Measurements from ENCODE around the gene MPP2.
"Not testable (repeated sequence)": the region's sequence is repeated elsewhere in the genome, so short reads cannot be mapped to it uniquely, and the experiment has no call there.

Gene MPP2

DNA sequence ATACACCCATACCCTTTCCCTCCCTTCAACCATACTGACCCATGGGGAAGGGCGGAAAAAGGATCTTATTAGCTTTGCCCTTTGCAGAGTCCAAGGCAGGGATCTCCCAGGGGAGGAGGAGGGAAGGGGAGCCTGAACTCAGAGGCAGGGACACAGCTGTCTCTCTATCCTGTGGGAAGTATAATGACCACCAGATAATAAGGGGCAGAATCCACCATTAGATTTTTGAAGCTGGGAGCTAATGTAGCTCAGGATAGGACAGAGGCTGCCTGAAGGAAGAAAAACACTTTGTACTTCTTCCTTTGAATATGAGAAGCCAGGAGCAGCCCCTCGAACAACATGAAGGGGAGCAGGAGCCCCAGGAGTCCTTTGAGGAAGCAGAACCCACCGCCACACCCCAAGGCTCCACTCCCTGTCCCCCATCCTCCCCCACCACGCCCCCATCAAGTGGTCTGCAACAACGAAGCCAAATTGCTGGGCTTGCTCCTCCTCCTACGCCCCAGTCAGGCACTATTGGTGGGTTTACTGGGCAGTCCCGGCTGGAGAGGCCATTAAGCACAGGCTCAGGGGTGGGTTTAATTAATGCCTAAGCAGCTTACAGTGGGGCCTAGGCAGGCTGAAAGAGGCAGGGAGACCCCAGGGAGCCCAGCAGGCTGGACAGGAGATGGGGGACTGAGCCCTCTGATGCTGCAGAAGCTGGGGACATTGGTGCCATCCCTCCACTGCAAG, 5.3 kb downstream of the MPP2 start:
- no peak for DNase-seq (ENCODE audit: low spot score)

GRCh38 chr17:43900858-43901754, 6.2 kb downstream of the MPP2 start:
- DNase-seq (ENCODE audit: low spot score) = no peak

- peak; percentile 82 for DNase-seq (ENCODE audit: low spot score)
Measured at GRCh38 chr17:43900183-43900857, 7.0 kb downstream of the MPP2 start.

DNA sequence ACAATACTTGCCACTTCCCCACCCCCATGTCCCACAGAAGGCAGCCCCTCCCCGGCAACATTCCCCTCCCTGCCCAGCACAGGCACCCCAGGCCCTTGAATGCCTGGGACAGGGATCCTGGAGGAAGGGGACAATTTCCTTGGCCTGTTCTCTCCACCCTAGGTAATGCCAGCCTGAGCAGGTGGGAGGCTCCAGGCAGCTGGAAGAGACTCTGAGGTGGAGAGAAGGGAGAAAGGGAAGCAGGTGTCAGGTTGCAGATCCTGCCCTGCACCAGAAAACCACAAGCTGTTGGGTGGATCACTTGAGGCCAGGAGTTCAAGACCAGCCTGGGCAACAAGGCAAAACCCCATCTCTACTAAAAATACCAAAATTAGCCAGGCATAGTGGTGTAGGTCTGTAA, 8.9 kb downstream of the MPP2 start:
- no peak for DNase-seq (ENCODE audit: low spot score)

DNA sequence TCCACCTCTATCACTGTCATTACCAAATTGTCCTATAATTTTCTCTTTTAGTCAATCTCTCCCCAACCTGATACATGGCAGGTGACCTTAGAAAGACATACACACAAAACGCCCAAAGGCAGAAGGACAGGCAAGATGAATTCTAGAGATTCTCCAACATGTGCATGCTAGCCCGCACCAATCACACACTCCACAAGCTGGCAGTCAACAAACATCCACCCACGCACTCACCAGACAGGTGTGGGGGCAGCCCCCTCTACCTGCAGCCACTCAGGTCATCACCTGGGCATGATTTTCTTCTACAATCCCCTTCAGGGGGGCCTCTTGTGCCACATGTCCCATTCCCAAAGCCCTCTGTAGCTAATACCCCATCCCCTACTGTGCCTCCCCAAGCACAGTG, 9.5 kb downstream of the MPP2 start:
- no peak for DNase-seq (ENCODE audit: low spot score)

DNA sequence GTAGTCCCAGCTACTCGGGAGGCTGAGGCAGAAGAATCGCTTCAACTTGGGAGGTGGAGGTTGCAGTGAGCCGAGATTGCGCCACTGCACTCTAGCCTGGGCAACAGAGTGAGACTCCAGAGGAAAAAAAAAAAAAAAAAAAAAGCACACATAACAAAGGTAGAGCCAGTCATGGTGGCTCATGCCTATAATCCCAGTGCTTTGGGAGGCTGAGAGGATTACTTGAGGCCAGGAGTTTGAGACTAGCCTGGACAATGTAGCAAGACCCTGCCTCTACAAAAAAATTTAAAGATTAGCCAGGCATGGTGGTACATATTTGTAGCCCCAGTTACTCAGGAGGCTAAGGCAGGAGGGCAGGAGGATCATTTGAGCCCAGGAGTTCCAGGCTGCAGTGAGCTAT, 12.8 kb downstream of the MPP2 start:
- not testable (repeated sequence) for DNase-seq (ENCODE audit: low spot score)

DNA sequence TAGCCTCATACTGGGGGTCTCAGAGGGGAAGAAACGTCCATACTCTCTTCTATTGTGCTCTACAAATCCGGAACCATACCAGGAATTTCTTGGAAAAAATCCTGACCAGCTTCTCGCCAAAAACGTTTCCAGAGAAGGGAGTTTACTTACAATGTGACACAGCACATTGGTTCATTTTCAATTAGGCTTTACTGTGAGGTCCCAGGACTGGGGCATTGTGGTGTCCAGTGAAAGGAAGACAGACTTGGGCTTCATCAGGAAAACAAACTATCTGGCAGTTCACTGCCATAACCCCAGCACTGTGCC, 14.7 kb downstream of the MPP2 start:
- no peak for DNase-seq (ENCODE audit: low spot score)

DNA sequence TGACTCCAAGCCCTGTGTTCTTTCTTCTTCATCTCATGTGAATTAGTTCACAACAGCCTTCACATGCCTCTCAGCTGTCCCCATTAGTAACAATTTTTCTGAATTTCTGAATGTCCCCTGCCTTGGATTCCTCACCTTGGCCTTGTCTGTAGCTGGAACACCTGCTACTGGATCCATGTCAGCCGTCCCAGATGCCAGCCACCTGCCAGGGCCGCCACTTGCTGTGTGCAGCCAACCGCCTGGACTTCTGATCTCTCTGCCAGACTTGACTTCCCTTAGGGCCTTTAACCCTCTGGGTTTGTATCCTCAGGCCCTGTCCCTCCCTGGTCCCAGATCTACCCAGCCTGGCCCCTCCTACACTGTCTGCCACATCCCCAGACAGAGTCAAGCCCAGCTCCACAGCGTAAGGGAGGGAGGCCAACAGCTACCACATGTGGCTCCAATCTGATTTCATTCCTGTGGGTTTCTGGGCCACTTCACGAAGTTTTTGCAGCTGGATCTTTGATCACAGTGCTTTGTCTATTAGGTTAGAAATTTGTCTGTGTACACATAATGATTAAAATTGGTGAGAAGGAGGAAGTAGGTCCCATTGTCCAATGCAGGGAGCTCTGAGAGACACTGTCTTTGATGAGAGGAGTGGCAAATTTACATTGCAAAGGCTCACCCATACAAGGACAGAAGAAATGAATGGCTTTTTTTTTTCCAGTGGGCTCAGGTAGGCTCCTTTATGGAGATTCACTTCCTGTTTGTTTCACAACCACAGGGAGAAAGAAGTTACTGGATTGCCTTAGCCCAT, 15.3 kb downstream of the MPP2 start:
- no peak for DNase-seq (ENCODE audit: low spot score)

DNA sequence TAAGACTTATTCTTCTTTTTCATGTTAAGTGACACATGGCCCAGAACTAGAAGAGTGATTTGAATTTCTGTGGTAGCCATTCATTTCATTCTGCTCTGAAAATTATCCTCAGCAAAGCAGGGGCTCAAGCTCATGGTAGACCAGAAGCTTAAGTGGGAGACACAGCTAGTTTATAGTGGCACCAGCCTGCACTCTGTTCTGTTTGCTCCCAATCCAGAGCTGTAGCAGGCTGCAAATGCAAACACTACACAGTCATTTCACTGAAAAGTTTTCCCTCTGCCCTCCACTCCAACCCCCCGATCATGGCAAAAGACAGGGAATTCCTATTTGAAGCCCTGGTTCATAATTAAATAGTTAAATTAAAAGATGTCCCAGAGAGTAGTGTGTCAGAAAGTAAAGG, 17.1 kb downstream of the MPP2 start:
- DNase-seq (ENCODE audit: low spot score) = no peak

DNA sequence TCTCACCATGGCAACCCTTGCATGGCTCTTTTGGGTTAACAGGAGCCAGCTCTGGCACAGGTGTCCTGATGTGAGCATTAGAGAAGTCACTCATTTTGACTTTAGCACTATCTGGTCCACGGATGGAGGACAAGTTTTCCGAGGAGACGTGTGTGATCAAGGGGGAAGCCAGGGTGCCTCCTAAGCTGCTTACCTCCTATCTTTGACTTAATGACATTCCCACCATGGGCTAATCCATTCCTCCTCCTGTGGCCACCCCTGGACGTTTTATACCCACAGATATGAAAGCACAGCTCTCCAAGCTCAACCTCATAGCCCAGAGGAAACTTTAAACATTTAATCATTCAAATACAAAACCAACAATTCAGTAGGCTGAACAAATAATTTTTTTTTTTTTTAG, 18.8 kb downstream of the MPP2 start:
- no peak for DNase-seq (ENCODE audit: low spot score)

DNA sequence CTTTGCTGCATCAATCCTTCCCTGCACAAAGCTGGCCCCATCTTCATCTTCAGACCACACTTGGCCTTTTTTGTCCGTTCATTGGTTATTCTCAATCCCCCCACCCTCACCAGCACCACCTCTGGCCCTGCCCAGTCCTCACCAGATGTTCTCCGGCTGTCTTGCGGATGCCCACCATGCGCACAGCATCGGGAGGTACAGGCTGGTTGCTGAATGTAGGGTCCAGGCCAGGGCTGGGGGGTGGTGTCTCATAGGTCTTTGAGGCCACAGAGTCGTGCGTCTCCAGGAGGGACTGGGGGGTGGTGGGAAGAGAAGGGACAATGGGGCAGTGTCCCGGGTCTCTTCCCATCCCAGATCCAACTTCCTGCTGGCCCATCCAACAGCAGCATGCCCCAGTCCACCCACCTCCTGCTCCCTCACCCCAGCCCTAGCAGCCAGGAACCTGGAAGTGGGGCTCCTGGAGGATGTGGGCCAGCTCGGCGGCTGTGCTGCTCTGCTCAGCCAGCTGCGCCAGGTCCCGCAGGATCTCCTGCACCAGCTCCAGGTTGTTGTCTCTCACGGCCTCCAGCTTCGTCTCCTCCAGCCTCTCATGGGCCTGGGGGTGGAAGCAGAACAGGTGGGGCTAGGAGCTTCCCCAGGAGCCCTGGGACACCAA, 24.4 kb downstream of the MPP2 start:
- no peak for DNase-seq (ENCODE audit: low spot score)

GRCh38 chr17:43881758-43882505, 25.4 kb downstream of the MPP2 start:
- no peak for DNase-seq (ENCODE audit: low spot score)

DNA sequence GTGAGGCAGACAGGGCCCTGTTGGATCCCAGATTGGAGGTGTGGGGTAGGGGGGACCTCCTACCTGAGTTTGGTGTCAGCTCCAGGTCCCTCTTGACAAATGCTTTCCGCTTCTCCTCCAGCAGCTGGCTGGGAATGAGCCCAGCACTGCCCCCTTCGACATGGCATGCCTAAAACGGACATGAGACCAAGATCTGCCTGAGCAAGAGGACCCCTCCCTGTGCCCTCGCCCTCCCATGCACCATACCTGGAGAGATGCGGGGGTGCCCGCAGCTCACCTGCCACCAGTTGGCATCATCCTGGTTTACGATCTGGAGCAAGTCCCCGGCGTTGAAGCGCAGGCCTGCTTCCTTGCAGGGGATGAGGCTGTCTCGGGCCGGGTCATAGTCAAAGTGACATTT, 26.2 kb downstream of the MPP2 start:
- DNase-seq (ENCODE audit: low spot score) = no peak

DNA sequence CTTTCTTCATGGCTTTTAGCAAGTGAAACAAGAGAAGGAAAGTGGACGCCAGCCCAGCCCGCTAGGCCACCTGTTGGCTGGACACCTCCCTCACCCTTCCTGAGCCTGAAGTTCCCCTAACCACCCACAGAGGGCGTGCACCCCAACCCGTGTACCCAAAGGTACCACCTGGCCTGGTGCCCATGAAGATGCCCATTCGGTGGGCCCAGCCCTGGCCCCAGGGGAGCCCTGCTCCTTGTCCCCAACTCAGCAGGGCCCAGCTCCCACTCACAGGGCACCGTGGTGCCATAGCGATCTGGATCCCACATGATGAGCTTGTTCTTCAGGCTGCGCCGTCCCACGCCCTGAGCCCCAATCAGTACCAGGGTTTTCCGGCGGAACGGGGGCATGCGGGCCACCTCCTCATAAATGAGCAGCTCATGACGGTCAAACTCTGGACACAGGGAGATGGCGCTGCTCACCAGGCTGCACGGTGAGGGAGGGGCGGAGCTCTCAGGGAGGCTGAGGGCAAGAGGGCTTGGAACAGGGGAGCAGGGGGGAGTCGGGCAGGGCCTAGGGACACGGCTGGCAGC, 26.8 kb downstream of the MPP2 start:
- peak; percentile 40 for DNase-seq (ENCODE audit: low spot score)

DNA sequence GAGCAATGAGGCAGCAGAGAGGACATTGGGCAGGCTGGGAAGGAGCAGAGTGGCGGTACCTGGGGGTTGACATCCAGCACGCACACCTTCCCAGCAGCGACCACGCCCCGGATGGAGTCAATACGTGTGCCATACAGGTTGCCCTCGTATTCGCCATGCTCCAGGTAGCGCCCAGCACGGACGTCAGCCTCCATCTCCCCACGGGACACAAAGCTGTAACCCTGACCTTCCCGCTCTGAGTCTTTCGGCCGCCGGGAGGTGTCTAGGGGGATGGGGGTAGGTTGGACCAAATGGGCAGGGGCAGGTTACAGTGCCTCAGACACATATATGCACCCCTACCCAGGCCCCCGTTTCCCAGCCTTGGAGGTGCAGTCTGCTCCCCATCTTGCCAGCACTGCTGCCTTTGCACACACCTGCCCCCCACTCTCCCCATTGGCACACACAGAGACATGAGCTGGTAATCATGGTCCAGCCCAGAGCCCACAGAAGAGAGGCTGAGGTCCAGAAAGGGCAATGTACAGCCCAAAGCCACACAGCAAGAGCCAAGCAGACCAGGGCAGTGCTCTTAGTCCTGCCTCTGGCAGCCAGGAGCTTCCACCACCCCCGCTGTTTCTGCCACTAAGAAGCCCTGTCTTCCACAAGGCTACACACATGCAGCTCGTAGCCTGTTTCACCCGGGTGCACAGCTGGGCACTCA, 27.5 kb downstream of the MPP2 start:
- DNase-seq (ENCODE audit: low spot score) = no peak

DNA sequence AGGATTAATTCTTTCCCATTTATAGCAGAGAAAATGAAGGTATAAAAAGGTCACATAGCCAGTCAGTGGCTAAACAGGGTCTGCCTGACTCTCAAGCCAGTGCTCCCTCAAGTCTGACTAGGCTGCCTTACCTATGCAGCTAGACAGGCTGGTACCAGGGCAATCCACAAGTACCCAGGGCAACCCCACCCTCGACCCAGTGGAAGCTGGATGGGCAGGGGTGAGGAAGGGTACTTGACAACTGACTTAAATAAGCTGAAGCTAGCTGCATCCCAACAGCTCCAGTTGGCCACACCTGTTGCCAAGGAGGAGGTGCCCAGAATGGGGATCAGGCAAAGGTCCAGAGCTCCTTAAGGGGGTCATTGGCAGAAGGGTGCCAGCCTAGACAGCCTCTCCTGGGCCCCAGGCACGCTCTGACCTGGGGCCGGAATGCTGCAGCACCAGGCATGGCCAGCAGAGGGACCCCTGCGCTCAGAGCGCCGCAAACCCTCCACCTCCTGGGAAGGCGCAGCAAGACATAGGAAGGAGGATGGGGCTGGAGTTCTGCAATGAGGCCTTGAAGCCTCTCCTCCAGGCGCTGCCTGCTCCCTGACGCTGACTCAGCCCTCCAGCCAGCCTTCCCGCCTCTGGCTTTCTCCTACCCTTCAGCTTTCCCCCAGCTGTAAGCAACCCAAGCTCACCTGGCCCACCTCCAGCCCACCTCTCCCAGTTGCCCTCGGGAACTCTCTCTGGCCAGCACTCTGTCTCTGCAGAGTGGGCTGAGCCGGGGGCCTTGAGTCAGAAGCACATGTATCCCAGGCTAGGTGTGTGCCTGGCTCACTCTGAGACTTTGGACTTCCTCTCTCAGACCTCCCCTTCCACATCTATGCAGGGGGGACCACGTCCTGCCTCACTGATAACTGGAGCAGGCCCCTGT, 28.8 kb downstream of the MPP2 start:
- DNase-seq (ENCODE audit: low spot score) = peak; percentile 60

- no peak for DNase-seq (ENCODE audit: low spot score)
Measured at GRCh38 chr17:43877451-43878155, 29.7 kb downstream of the MPP2 start.

- DNase-seq (ENCODE audit: low spot score) = no peak
Measured at GRCh38 chr17:43877031-43877430, 30.3 kb downstream of the MPP2 start.

All from CD4-positive, alpha-beta T cell treated with Interleukin-2 at 100 ng/mL for 4 hours (primary cell).